Activated CD4-positive, alpha-beta T cell treated with anti-CD3 and anti-CD28 coated beads, Interleukin-2, amount 10 ng/mL, durations not matched to agents 7 days and 5 days (primary cell): ENCODE measurements around the gene TOR1AIP1. TPM values are rescaled to one million over a fixed set of nuclear protein-coding genes. Genes with fewer than 3 reads are reported as not detected.

Source experiments
- CTCF ChIA-PET: fragments of 350-600 bp; sonication (Branson Sonifier 250); formaldehyde crosslinking; loops from one replicate; lab custom pipeline; 2021; ENCODE audit warnings: antibody characterized with exemption; lab: Charles Lee
- POLR2A ChIA-PET: fragments of 350-600 bp; sonication (Branson Sonifier 250); formaldehyde crosslinking; loops from one replicate; lab custom pipeline; 2021; ENCODE audit warnings: antibody characterized with exemption; lab: Charles Lee
- DNase-seq: peaks from one replicate; pipeline ENCODE4 v3.0.0-alpha.2; 2020
- H3K27ac Mint-ChIP-seq: one replicate; pipeline ENCODE4 v1.8.0; 2021; ENCODE audit warnings: mild to moderate bottlenecking, moderate library complexity, mixed read lengths
- H3K27me3 Mint-ChIP-seq: one replicate; pipeline ENCODE4 v1.8.0; 2021; ENCODE audit warnings: mixed read lengths
- H3K36me3 Mint-ChIP-seq: one replicate; pipeline ENCODE4 v1.8.0; 2021; ENCODE audit warnings: low read depth, mixed read lengths
- H3K4me1 Mint-ChIP-seq: one replicate; pipeline ENCODE4 v1.8.0; 2021; ENCODE audit warnings: mixed read lengths
- H3K4me3 Mint-ChIP-seq: one replicate; pipeline ENCODE4 v1.8.0; 2021; ENCODE audit warnings: mild to moderate bottlenecking, moderate library complexity, mixed read lengths
- H3K9me3 Mint-ChIP-seq: one replicate; pipeline ENCODE4 v1.8.0; 2021; ENCODE audit warnings: mixed read lengths
- total RNA-seq, 2 experiments: library from RNA; stranded (reverse); gene quantifications; one replicate each; pipeline ENCODE4 v1.2.3, GENCODE V29; 2021

TOR1AIP1 gene
- total RNA-seq, 2 experiments from 2014 or later = 70.2 to 91.1 TPM

GRCh38 chr1:179867493-179868330, 14.4 kb upstream of the TOR1AIP1 start:
- ChIA-PET POLR2A (no interaction called here), CTCF (interaction anchor here (0.6 to 2.0 kb wide), 5 partner anchors 15 to 719 kb away, joined by 3 to 6 read pairs (median 3); partner anchors contain the start of gene TOR1AIP1)
- Mint-ChIP-seq H3K36me3 (peaks cover 33% of the 10 kb centered on the region), H3K4me3 (no peak overlapping the region), H3K27ac (no peak overlapping the region), H3K9me3 (no peaks in the 10 kb centered on the region), H3K4me1 (peaks cover 13% of the 10 kb centered on the region), H3K27me3 (no peaks in the 10 kb centered on the region)
- DNase-seq = peak; percentile 58

GRCh38 chr1:179870870-179871269, 11.2 kb upstream of the TOR1AIP1 start:
- ChIA-PET CTCF (no interaction called here), POLR2A (no interaction called here)
- H3K4me1 Mint-ChIP-seq = peaks cover 33% of the 10 kb centered on the region
- H3K27me3 Mint-ChIP-seq = no peaks in the 10 kb centered on the region
- no peak for DNase-seq
- peaks cover 25% of the 10 kb centered on the region for H3K36me3 Mint-ChIP-seq
- no peak overlapping the region for H3K27ac Mint-ChIP-seq
- H3K9me3 Mint-ChIP-seq = no peaks in the 10 kb centered on the region
- H3K4me3 Mint-ChIP-seq = no peak overlapping the region

- CTCF ChIA-PET = interaction anchor here (0.7 kb wide), 1 partner anchor 11 kb away, joined by 3 read pairs; no protein-coding TSS in a partner anchor
- H3K4me3 Mint-ChIP-seq = no peak overlapping the region
- H3K27me3 Mint-ChIP-seq = no peaks in the 10 kb centered on the region
- POLR2A ChIA-PET = no interaction called here
- H3K36me3 Mint-ChIP-seq = peaks cover 27% of the 10 kb centered on the region
- no peaks in the 10 kb centered on the region for H3K9me3 Mint-ChIP-seq
- H3K27ac Mint-ChIP-seq = no peak overlapping the region
- peaks cover 40% of the 10 kb centered on the region for H3K4me1 Mint-ChIP-seq
- DNase-seq = no peak
Observed at GRCh38 chr1:179871940-179872339, 10.1 kb upstream of the TOR1AIP1 start.

- no peak overlapping the region for H3K27ac Mint-ChIP-seq
- no peak overlapping the region for H3K4me3 Mint-ChIP-seq
- no peak for DNase-seq
- no peaks in the 10 kb centered on the region for H3K27me3 Mint-ChIP-seq
- POLR2A ChIA-PET = no interaction called here
- CTCF ChIA-PET = interaction anchor here (0.7 kb wide), 1 partner anchor 11 kb away, joined by 3 read pairs; no protein-coding TSS in a partner anchor
- no peaks in the 10 kb centered on the region for H3K9me3 Mint-ChIP-seq
- peaks cover 42% of the 10 kb centered on the region for H3K4me1 Mint-ChIP-seq
- H3K36me3 Mint-ChIP-seq = peaks cover 27% of the 10 kb centered on the region
Observed at GRCh38 chr1:179872558-179872957, 9.5 kb upstream of the TOR1AIP1 start.

DNA sequence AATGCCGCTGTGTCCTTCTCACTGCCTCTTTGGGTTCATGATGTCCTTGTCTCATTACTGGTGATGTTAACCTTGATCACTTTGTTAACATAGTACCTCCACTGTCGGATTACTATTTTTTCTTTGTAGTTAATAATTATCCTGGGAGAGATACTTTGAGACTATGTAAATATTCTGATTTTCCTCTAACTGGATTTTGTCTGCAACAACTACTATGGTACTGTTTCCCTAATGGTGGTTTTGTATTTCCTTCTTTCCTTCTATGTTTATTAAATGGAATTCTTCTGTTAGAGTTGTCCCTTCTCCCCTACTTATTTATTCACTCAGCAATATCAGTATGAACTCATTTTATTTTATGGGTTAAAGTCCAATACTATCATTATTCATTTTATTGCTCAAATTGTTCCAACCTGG, 8.6 kb upstream of the TOR1AIP1 start:
- no peak for DNase-seq
- Mint-ChIP-seq H3K4me3 (no peak overlapping the region), H3K27me3 (no peaks in the 10 kb centered on the region), H3K4me1 (peaks cover 47% of the 10 kb centered on the region), H3K9me3 (no peaks in the 10 kb centered on the region), H3K36me3 (peaks cover 25% of the 10 kb centered on the region), H3K27ac (no peak overlapping the region)
- ChIA-PET POLR2A (no interaction called here), CTCF (no interaction called here)

GRCh38 chr1:179875596-179876299, 6.3 kb upstream of the TOR1AIP1 start:
- Mint-ChIP-seq H3K36me3 (peaks cover 23% of the 10 kb centered on the region), H3K4me1 (peaks cover 59% of the 10 kb centered on the region), H3K27me3 (no peaks in the 10 kb centered on the region), H3K9me3 (no peaks in the 10 kb centered on the region), H3K4me3 (no peak overlapping the region), H3K27ac (no peak overlapping the region)
- POLR2A ChIA-PET = no interaction called here
- DNase-seq = no peak
- CTCF ChIA-PET = interaction anchor here (1.2 to 1.4 kb wide), 2 partner anchors 11 to 61 kb away, joined by 3 read pairs; no protein-coding TSS in a partner anchor

- Mint-ChIP-seq H3K4me1 (peaks cover 62% of the 10 kb centered on the region), H3K4me3 (peak overlapping the region; percentile 85), H3K9me3 (no peaks in the 10 kb centered on the region), H3K27ac (peak overlapping the region; percentile 93), H3K36me3 (peaks cover 23% of the 10 kb centered on the region), H3K27me3 (no peaks in the 10 kb centered on the region)
- no peak for DNase-seq
- ChIA-PET POLR2A (no interaction called here), CTCF (interaction anchor here (1.2 to 1.4 kb wide), 2 partner anchors 12 to 62 kb away, joined by 3 read pairs; no protein-coding TSS in a partner anchor)
Observed at GRCh38 chr1:179876300-179876715, 5.8 kb upstream of the TOR1AIP1 start.

DNA sequence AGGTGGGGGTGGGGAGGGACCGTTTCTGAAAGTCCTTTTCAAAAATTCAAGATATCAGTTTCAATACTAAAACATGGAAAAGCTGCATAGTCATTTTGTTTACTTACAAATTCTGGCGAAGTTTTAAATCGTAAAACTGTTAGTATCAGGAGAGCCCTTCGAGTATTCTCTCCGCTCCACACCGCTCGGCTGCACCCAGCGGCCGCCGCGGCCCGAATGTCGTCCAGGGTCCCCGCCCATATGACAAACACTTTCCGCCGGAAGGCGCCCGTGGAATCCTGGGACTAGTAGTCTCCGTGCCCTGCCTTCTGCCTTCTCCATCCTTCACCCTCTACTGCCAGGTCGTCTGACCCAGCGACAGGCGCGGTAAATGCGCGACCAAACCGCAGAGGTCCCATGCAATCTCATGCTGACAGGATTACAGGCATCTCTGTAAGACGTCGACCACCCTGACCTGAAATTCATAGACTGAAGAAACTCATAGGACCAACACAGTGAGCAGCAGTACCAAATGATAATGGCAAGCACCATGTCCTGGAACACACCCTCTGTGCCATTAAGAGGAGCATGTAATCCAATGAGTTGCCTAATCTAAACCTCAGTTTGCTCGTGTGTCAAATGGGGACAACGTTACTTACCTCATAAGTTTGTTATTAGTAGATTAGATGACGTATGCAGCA, 4.4 kb upstream of the TOR1AIP1 start, which contains the start of gene TOR1AIP2:
Gene TOR1AIP2, minus strand, starts transcription at position 218 of the 680 bp plus-strand sequence. CDS start 25,138 bp downstream, outside the sequence.
- ChIA-PET CTCF (no interaction called here), POLR2A (no interaction called here)
- Mint-ChIP-seq H3K9me3 (no peaks in the 10 kb centered on the region), H3K36me3 (peaks cover 19% of the 10 kb centered on the region), H3K27me3 (no peaks in the 10 kb centered on the region), H3K4me1 (peaks cover 59% of the 10 kb centered on the region), H3K27ac (peak within 1 kb of the TSS; percentile 93), H3K4me3 (peak within 1 kb of the TSS; percentile 85)
- DNase-seq = peak; percentile 91

DNA sequence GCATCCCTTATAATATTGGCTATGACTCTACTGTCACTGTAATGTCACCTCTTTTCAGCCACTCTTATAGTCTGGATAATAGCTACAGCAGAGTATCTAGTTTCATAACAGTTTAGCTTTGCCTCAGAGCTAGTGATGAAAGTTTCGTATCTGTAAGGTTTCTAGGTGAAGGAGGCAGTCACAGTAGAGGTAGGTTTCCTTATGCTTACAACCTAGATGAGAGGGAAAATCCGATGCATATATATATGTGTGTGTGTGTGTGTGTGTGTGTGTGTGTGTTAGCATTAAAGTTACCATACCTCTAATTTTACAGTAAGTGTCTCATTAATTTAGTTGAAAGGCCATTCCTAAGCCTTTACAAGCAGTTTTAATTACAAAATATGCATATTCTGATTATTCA, 2.3 kb upstream of the TOR1AIP1 start:
- H3K4me1 Mint-ChIP-seq = peaks cover 58% of the 10 kb centered on the region
- H3K27me3 Mint-ChIP-seq = no peaks in the 10 kb centered on the region
- H3K4me3 Mint-ChIP-seq = no peak overlapping the region
- ChIA-PET CTCF (no interaction called here), POLR2A (interaction anchor here (0.8 kb wide), 1 partner anchor 170 kb away, joined by 5 read pairs; no protein-coding TSS in a partner anchor)
- H3K27ac Mint-ChIP-seq = peak overlapping the region; percentile 42
- H3K9me3 Mint-ChIP-seq = no peaks in the 10 kb centered on the region
- DNase-seq = no peak
- H3K36me3 Mint-ChIP-seq = peaks cover 17% of the 10 kb centered on the region

DNA sequence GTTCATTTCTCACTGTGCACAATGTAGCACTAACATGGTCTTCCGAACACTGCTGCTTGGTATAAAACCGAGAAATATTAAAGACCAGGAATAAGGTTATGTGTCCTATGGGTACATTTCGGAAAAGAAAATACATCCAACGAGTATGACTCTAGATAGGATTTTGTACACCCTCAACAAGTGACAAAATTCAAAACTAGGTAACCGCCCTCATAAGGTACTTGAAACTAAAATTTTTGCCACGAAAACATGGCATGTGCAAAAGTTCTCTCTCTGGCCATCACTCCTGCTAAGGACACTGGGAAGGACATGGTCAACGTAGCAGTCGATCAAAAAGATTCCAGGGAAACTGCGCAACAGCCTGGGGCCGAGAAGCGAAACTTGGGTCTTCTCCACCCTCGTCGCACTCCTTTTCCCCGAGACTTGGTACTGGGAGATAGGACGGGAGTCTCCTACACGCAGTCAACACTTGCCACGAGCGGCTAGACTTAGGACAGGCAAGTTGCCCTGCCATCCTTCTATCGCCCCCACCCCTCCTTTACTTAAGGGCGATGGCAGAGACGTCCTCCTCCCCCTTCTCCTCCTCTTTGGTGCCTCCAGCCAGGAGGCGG, 338 bp upstream of the TOR1AIP1 start:
- Mint-ChIP-seq H3K4me3 (peak overlapping the region; percentile 87), H3K27me3 (no peaks in the 10 kb centered on the region), H3K27ac (peak overlapping the region; percentile 99), H3K36me3 (peaks cover 19% of the 10 kb centered on the region), H3K9me3 (no peaks in the 10 kb centered on the region), H3K4me1 (peaks cover 53% of the 10 kb centered on the region)
- no peak for DNase-seq
- CTCF ChIA-PET = interaction anchor here (0.7 to 2.3 kb wide), 7 partner anchors 10 to 428 kb away, joined by 3 to 6 read pairs (median 3); no protein-coding TSS in a partner anchor
- POLR2A ChIA-PET = no interaction called here

GRCh38 chr1:179883040-179883744, 1.1 kb downstream of the TOR1AIP1 start:
- no peaks in the 10 kb centered on the region for H3K9me3 Mint-ChIP-seq
- peaks cover 58% of the 10 kb centered on the region for H3K4me1 Mint-ChIP-seq
- no peaks in the 10 kb centered on the region for H3K27me3 Mint-ChIP-seq
- DNase-seq = peak; percentile 60
- H3K36me3 Mint-ChIP-seq = peaks cover 23% of the 10 kb centered on the region
- CTCF ChIA-PET = interaction anchor here (1.2 to 2.3 kb wide), 7 partner anchors 8 to 24 kb away, joined by 3 to 6 read pairs (median 3); no protein-coding TSS in a partner anchor
- H3K4me3 Mint-ChIP-seq = peak overlapping the region; percentile 87
- POLR2A ChIA-PET = no interaction called here
- peak overlapping the region; percentile 99 for H3K27ac Mint-ChIP-seq
